Right lobe of liver (tissue), 4 donors: Measurements from ENCODE around the gene PCP4L1.

Source experiments
- CTCF ChIP-seq, 4 donors: fragments of 200-600 bp in 3 of 4; fragments of 450-650 bp in 1 of 4; IDR thresholded peaks; one replicate each; pipeline versions ENCODE4 v1.5.1 to v1.8.0; 2016 to 2022; ENCODE audit warnings: antibody characterized with exemption in 4 of 4, mild to moderate bottlenecking in 2 of 4
- POLR2A ChIP-seq: fragments of 450-650 bp; IDR thresholded peaks from one replicate; pipeline ENCODE4 v1.6.1; 2017; ENCODE audit warnings: antibody characterized with exemption, mild to moderate bottlenecking
- donor health status: DM: no; HTN: no; CAD: no.
- donor health status: DM: no; HTN: no; CAD: no.
- donor health status: DM: no; HTN: yes; CAD: no.

DNA sequence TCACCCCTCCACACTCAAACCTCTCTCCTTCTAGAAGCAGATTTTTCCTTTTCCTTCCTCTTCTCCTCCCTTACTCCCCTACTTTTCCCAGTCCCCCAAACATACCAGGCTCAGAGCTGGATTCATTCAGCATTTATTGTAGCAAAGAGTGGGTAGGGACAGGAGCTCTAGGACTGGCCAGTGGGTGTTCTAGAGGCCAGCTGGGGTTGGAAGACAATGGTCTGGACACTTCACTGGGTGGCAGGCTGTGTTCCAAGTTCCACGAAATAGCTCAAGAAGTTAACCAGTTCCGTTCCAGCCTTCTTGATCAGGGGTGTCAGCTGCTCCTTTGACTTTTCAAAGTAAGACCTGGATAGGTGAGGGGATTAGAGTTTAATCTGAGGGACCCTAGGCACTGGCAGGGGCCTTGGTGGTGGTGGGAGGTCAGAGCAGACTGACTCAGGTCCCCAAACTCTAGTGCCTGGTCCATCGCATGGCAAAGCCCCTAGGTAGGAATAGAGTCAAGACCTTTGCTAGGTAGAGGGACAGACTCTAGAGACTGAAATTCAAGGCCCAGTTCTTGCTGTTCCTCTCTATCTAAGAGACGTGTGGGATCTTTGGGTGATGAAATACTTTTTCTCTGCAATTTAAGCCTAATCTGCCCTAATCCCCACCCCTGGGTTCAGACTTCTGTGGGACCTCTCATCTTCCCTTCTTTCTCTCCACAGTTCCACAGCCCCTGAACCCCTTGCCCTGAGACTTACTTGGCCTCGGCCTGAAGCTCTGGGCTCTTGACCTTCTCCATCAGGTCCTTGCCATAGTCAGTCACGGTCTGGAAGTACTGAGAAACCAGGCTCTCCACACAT lies 36.1 kb upstream of the PCP4L1 start:
- TF ChIP-seq POLR2A (no peak), CTCF (IDR thresholded peaks at IDR 0.05) (no peak)
